SJSA1 (cell line): ENCODE data around the gene SULT4A1. TPM values are rescaled to one million over a fixed set of nuclear protein-coding genes. Genes with fewer than 3 reads are reported as not detected.

Source experiments
- DNase-seq, 2 experiments: peaks; one replicate each; pipeline ENCODE4 v3.0.0-alpha.2; 2015 to 2020; ENCODE audit warnings: low spot score in 2 of 2, low read depth in 1 of 2
- H3K27ac ChIP-seq: fragments of 250-450 bp; sonication (Bioruptor Pico); 2 replicates; pipeline ENCODE4 v1.5.1; 2020; ENCODE audit warnings: mild to moderate bottlenecking, moderate library complexity
- H3K27me3 ChIP-seq: fragments of 250-450 bp; sonication (Bioruptor Pico); replicated peaks from 2 replicates; pipeline ENCODE4 v1.5.1; 2020; ENCODE audit warnings: mild to moderate bottlenecking, moderate library complexity
- H3K36me3 ChIP-seq: fragments of 250-450 bp; sonication (Bioruptor Pico); 2 replicates; pipeline ENCODE4 v1.5.1; 2020; ENCODE audit warnings: mild to moderate bottlenecking
- H3K4me1 ChIP-seq: fragments of 250-450 bp; sonication (Bioruptor Pico); replicated peaks from 2 replicates; pipeline ENCODE4 v1.6.1; 2021; ENCODE audit warnings: mild to moderate bottlenecking
- H3K4me3 ChIP-seq: fragments of 250-450 bp; sonication (Bioruptor Pico); 2 replicates; pipeline ENCODE4 v1.5.1; 2020; ENCODE audit warnings: mild to moderate bottlenecking
- H3K9me3 ChIP-seq: fragments of 250-450 bp; sonication (Bioruptor Pico); replicated peaks from 2 replicates; pipeline ENCODE4 v1.5.1; 2020; ENCODE audit warnings: mild to moderate bottlenecking
- total RNA-seq: library from RNA; depleted of rRNA; stranded (reverse); fragments of >200 nt; shearing (Covaris generic); gene quantifications from 2 replicates; pipeline ENCODE4 v1.2.3, GENCODE V29; 2014

The SULT4A1 gene
- total RNA-seq, 1 experiment from 2014 or later, result not detected

DNA sequence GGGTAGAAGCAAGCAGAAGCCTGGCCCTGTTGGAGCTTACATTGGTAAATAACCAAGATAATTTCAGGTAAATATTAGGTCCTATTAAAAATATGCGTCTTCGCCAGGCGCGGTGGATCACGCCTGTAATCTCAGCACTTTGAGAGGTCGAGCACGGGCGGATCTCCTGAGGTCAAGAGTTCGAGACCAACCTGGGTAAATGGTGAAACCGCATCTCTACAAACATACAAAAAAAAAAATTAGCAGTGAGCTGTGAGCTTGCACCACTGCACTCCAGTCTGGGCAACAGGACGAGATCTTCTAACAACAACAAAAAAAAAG is 529 bp upstream of the SULT4A1 start:
- no peak for DNase-seq
- Histone ChIP-seq H3K27ac (no peak overlapping the region), H3K27me3 (peaks cover 45% of the 10 kb centered on the region), H3K36me3 (no peaks in the 10 kb centered on the region), H3K4me1 (peaks cover 3% of the 10 kb centered on the region; the same call in 1 of the 2 replicates), H3K4me3 (no peak overlapping the region), H3K9me3 (no peaks in the 10 kb centered on the region)

DNA sequence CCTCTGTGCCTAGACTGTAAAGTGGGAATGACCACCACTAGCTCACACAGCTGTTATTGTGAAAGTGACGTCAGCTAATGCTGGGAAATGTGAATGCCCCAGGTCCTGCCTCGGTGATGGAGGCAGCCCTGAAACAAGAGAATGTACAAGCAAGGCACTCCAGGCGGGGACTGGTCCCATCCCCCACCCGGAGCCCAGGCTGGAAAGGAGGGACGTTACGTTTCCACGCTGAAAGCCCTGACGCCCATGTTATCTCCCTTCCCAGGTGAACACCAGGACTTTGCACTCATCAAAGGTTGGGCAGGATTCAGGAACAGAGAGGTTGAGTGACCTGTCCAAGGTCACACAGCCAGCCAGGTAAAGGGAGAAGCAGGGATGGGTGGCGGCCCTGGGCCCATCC is 784 bp downstream of the SULT4A1 start:
- no peak for DNase-seq
- Histone ChIP-seq H3K4me1 (peaks cover 3% of the 10 kb centered on the region; the same call in 1 of the 2 replicates), H3K27me3 (peaks cover 45% of the 10 kb centered on the region), H3K36me3 (no peaks in the 10 kb centered on the region), H3K9me3 (no peaks in the 10 kb centered on the region), H3K4me3 (no peak overlapping the region), H3K27ac (no peak overlapping the region)

DNA sequence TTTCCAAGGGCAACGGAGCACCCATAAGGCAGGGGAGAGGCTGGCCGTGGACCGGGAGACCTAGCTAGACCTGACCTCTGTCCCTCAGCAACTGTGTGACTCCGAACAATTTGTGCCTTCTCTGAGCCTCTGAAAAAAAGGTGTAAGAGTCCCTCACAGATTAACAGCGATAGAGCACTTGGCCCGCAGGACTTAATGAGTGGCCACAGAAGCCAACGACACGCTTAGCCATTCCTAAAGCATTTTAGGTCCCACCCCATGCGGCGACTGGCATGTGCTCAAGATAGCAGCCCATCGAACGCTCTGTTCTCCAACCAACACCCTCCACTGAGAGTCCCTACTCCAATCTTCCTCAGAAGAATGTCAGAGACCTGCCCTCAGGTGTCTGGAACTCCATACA is 1.5 kb downstream of the SULT4A1 start:
- H3K4me1 ChIP-seq, result peaks cover 3% of the 10 kb centered on the region; the same call in 1 of the 2 replicates
- DNase-seq, result no peak
- no peak overlapping the region for H3K4me3 ChIP-seq
- H3K9me3 ChIP-seq, result no peaks in the 10 kb centered on the region
- no peak overlapping the region for H3K27ac ChIP-seq
- peaks cover 41% of the 10 kb centered on the region for H3K27me3 ChIP-seq
- H3K36me3 ChIP-seq, result no peaks in the 10 kb centered on the region

DNA sequence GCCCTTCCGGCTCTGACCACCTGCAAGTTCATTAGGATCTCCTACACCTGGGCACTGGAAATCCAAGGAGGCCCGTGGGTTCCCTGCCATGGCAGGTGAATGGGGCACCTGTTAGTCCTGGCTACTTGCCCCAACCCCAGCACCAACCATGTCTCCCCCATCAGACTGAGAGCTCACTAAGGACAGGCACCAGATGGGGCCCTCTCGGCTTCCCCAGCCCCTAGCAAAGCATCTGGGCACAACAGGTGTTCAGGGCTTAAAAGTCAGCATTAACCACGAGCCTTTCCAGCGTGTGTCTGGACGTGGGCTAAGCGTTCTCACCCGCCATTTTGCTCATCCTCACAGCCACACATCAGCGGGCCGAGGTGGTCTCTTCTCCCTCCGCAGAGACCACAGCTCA is 2.2 kb downstream of the SULT4A1 start:
- no peak overlapping the region for H3K4me3 ChIP-seq
- DNase-seq, result no peak
- no peaks in the 10 kb centered on the region for H3K36me3 ChIP-seq
- H3K27ac ChIP-seq, result no peak overlapping the region
- peaks cover 36% of the 10 kb centered on the region for H3K27me3 ChIP-seq
- no peaks in the 10 kb centered on the region for H3K9me3 ChIP-seq
- peaks cover 3% of the 10 kb centered on the region; the same call in 1 of the 2 replicates for H3K4me1 ChIP-seq

DNA sequence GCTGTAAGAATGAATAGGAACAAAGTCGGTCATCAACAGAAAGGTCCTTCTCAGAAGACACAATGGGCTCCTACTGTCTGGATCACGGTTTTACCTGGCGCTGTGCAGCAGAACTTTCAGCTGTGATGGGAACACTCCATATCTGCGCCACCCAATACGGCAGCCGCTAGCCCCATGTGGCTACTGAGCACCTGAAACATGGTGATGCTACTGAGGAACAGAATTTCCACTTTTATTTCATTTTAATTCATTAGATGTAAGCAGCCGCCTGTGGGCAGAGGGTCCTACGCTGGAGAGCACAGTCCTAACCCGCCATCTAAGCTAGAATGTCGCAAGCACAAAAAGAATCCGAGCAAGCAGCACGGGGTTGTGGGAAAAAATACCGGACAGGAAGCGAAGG is 2.7 kb downstream of the SULT4A1 start:
- Histone ChIP-seq H3K9me3 (no peaks in the 10 kb centered on the region), H3K27me3 (peaks cover 35% of the 10 kb centered on the region), H3K27ac (no peak overlapping the region), H3K36me3 (no peaks in the 10 kb centered on the region), H3K4me1 (peaks cover 3% of the 10 kb centered on the region; the same call in 1 of the 2 replicates), H3K4me3 (no peak overlapping the region)
- DNase-seq, result no peak

DNA sequence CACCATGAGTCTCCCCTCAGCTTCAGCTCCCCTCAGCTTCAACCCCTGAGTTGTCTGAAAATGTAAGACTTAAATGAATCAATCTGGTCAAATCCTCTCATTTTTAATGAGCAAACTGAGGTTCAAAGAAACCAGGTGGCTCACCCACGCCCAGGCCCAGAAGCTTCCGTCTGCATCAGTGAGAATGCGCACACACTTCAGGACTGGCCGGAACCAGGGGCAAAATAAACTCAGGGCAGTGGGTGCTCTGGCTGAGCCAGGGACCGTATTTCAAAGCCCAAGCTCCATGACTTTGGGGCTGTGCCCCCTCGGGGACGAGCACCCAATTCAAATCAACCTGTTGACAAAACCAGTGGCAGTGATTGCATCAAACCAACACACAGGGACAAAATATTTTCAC is 3.1 kb downstream of the SULT4A1 start:
- Histone ChIP-seq H3K27ac (no peak overlapping the region), H3K27me3 (peaks cover 30% of the 10 kb centered on the region), H3K9me3 (no peaks in the 10 kb centered on the region), H3K4me1 (peaks cover 3% of the 10 kb centered on the region; the same call in 1 of the 2 replicates), H3K4me3 (no peak overlapping the region), H3K36me3 (no peaks in the 10 kb centered on the region)
- no peak for DNase-seq

DNA sequence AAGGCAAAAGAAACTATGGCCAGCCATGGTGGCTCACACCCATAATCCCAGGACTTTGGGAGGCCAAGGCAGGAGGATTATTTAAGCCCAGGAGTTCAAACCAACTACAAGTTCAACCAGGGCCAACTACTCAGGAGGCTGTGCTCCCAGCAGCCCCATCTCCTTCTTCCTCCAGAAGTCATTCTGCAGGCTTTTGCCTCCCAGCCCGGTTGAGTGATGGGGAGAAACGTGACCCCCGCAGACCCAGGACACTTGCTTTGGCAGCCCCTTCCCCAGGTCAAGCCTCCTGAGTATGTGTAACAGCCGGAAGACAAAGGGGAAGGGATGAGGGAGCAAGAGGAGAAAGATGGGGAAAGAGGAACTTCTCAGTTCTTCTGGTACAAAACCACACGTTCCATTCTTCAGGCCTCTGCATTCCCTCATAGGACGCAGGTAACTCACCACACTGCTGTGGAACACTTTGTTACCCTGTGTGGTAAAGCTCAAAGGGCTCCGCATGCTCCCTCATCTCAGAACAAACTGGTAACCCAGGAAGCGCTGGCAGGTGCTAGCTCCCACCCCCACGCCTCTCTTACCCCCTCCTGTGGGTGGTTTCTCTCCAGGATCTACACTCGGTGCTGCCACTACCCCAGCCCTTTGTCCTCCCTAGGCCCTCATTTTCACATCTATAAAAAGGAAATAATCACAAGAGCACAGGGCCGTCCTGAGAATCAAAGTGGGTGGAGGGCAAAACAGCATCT is 4.0 kb downstream of the SULT4A1 start:
- Histone ChIP-seq H3K27me3 (peaks cover 22% of the 10 kb centered on the region), H3K27ac (no peak overlapping the region), H3K4me3 (no peak overlapping the region), H3K4me1 (peaks cover 3% of the 10 kb centered on the region; the same call in 1 of the 2 replicates), H3K36me3 (no peaks in the 10 kb centered on the region), H3K9me3 (no peaks in the 10 kb centered on the region)
- no peak for DNase-seq

DNA sequence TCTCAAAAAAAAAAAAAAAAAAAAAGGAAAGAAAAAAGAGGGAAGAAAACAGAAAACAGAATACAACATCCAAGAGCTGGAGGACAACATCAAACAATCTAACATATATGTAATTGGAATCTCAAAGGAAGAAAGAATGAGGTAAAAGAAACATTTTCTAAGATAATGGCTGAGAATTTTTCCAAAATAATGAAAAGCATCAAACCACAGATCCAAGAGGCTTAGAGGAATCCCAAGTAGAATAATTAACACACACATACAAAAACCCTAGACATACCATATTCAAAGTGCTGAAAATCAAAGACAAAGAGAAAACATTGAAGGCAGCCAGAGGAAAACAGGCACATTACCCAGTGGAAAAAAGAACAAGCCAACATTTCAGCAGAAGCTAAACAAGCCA is 4.9 kb downstream of the SULT4A1 start:
- no peak overlapping the region for H3K4me3 ChIP-seq
- no peaks in the 10 kb centered on the region for H3K9me3 ChIP-seq
- H3K36me3 ChIP-seq, result no peaks in the 10 kb centered on the region
- no peaks in the 10 kb centered on the region; the same call in 1 of the 2 replicates for H3K4me1 ChIP-seq
- no peak for DNase-seq
- peaks cover 15% of the 10 kb centered on the region for H3K27me3 ChIP-seq
- no peak overlapping the region for H3K27ac ChIP-seq

DNA sequence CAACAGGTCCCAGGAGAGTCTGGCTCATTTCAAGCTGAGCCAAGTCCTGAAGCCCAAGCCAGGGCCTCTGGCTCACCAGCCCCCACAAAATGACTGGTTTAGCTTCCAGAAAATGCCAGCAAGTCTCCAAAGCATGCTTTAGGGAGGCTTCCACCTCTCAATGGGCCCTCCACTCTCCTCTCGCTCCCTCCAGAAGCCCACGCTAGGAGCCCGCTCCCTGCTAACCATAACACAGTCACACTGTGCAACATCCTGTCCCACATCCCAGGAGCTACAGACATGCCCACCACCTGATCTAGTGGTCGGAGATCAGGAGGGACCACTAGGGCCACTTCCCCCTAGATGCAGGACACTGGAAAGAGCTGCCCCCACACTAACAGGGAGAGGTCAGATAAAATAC is 6.9 kb downstream of the SULT4A1 start:
- H3K27me3 ChIP-seq, result peaks cover 9% of the 10 kb centered on the region
- H3K9me3 ChIP-seq, result no peaks in the 10 kb centered on the region
- DNase-seq, result no peak
- no peak overlapping the region for H3K27ac ChIP-seq
- H3K4me1 ChIP-seq, result no peaks in the 10 kb centered on the region
- no peak overlapping the region for H3K4me3 ChIP-seq
- H3K36me3 ChIP-seq, result no peaks in the 10 kb centered on the region

DNA sequence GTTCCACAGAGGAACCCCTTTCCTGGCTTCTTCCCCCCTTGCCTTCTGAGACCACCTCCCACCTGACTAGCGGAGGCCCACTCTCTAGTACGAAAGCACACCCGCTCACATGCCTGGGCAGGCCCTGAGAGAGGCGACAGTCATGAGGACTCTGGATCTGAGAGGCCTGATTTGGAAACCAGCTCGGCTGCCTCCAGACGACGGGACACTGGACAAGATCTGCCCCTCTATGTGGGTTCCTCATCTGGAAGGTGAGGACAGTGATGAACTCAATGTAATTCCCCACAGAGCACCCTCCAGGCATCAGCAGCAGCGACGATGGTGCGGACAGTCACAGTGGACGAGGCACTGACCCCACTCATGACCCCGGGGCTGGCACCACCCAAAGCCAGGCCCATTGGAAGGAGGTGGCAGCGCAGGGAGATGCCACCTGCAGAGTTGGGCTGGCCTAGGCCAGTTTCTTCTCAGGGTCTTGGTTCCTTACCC is 7.5 kb downstream of the SULT4A1 start:
- H3K27ac ChIP-seq, result no peak overlapping the region

DNA sequence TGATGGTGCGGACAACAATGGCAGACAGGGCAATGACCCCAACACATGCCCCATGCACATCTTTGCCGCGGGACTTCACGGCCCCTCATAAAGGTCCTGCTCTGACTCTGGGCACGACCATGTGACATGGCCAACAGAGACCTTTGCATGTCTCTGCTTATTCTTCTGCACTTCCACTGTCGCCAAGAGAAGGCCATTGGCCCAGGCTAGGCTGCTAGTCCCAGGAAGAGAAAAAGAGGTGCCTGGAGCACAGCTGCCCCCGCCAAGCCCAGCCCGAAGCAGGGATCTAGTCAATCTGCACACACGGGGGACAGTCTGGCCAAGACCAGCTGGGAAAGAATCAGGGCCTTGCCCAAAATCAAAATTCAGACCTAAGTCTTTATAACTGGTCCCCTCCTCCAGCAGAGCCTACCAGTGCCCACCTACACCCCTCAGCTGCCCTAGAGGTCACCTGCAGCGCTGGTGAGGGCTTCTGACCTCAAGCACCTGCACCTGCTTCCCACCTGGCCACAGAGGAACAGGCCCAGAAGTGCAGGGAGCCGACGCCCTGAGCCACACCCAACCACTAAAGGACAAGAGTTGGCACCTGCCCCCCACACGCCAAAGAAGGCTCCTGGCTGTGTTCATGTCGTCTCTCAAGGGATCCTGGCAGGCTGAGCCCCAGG is 8.1 kb downstream of the SULT4A1 start:
- Histone ChIP-seq H3K36me3 (no peaks in the 10 kb centered on the region), H3K27ac (no peak overlapping the region), H3K9me3 (no peaks in the 10 kb centered on the region), H3K4me1 (no peaks in the 10 kb centered on the region), H3K27me3 (peaks cover 7% of the 10 kb centered on the region), H3K4me3 (no peak overlapping the region)
- DNase-seq, result no peak

More for the DNA sequence above, 7.5 kb downstream of the SULT4A1 start:
- peaks cover 7% of the 10 kb centered on the region for H3K27me3 ChIP-seq
- H3K36me3 ChIP-seq, result no peaks in the 10 kb centered on the region
- DNase-seq, result no peak
- H3K4me1 ChIP-seq, result no peaks in the 10 kb centered on the region
- no peaks in the 10 kb centered on the region for H3K9me3 ChIP-seq
- H3K4me3 ChIP-seq, result no peak overlapping the region

DNA sequence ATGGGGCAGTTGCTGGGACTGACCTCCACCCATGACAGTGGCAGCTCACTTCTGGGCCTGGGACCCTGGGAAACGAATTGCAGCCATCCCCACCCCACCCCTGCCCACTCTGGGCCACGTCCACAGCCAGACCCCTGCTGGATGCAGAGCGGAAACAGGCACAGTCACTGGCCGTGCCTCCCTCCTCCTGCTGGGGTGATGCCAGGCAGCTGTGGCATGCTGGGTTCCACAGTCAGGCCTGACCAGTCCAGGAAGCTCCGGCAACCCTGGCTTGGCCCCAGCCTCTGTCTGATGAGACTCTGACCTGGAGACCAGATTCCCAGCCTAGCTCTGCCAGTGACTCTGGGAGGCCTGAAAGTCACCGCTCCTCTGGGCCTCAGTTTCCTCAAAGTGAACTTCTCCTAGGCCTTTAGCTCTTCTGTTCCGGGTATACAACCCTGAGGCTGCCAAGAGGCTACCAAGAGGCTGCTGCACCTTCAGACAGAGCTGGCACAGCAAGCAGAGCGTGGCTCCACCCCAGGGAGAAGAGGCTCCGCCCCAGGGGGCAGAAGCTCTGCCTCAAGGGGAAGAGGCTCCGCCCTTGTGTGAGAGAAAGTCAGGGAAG is 8.9 kb downstream of the SULT4A1 start:
- Histone ChIP-seq H3K9me3 (no peaks in the 10 kb centered on the region), H3K27me3 (peaks cover 11% of the 10 kb centered on the region), H3K4me3 (no peak overlapping the region), H3K36me3 (no peaks in the 10 kb centered on the region), H3K4me1 (no peaks in the 10 kb centered on the region), H3K27ac (no peak overlapping the region)
- no peak for DNase-seq

DNA sequence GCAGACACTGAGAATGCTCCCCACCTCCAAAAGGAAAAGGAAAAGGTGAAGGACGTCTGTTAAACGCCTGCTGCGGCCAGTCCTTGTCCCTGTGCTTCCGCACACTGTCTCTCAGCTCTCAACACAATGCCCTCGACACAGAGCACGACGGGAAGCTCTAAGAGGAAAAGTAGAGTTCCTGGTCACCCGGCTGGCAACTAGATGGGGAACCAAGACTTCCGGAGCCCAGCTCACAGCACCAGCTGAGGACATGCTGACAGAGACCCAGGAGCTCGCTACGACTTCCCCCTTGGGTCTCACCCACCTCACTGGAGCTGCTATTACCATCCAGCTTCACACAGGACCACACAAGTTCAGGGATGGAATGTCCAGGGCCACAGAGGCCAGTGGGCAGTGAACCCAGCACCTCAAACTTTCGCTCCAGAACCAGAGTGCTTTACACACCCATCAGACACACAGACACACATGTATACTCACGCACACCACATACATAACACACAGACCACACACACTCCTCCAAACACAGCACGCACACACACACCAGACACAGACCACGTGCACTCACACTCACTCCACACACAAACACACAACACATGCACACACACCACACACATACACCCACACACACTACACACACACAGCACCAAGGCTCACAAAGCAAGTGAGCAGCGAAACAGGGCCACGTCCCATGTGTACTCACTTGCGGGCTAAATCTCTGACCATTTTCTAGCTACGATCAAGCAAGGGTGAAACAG is 9.6 kb downstream of the SULT4A1 start:
- H3K4me3 ChIP-seq, result no peak overlapping the region

DNA sequence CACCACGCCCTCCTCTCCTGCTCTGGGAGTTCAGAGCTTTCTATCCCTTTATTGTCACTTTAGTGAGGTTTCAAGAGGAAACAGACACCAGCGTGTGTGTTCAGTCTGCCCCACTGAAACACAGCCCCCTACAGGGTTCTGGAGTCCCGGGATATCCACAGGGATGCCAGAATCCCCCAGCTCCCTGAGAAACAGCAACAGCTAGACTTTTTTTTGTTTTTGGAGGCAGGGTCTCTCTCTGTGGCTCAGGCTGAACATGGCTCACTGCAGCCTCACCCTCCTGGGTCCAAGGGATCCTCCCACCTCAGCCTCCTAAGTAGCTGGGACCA is 10.4 kb downstream of the SULT4A1 start:
- no peak for DNase-seq
- no peaks in the 10 kb centered on the region for H3K4me1 ChIP-seq
- H3K4me3 ChIP-seq, result no peak overlapping the region
- no peaks in the 10 kb centered on the region for H3K9me3 ChIP-seq
- no peaks in the 10 kb centered on the region for H3K36me3 ChIP-seq
- peaks cover 11% of the 10 kb centered on the region for H3K27me3 ChIP-seq
- no peak overlapping the region for H3K27ac ChIP-seq

More for the DNA sequence above, 9.6 kb downstream of the SULT4A1 start:
- Histone ChIP-seq H3K27ac (no peak overlapping the region), H3K27me3 (peaks cover 11% of the 10 kb centered on the region), H3K36me3 (no peaks in the 10 kb centered on the region), H3K9me3 (no peaks in the 10 kb centered on the region), H3K4me1 (no peaks in the 10 kb centered on the region)
- DNase-seq, result no peak
